IMR-90 (cell line): ENCODE measurements around the gene MMP8. TPM values are rescaled to one million over a fixed set of nuclear protein-coding genes. Genes with fewer than 3 reads are reported as not detected.
"Not testable (repeated sequence)": the region's sequence is repeated elsewhere in the genome, so short reads cannot be mapped to it uniquely, and the experiment has no call there.

Source experiments
- ATAC-seq: fragments of 200-7000 bp; cut with Tn5 transposase; 2 replicates; pipeline ENCODE4 v1.9.1; 2020; ENCODE audit warnings: low read depth, mild to moderate bottlenecking, moderate library complexity
- BruUV-seq: library from RNA; stranded (reverse); fragments of 400-500 nt; replicated peaks from 2 replicates; lab custom pipeline; 2021; lab: Mats Ljungman, UMichigan
- CTCF ChIA-PET: fragments of 300-600 bp; formaldehyde crosslinking; extraction: SDS; loops from one replicate; lab custom pipeline; 2021; ENCODE audit warnings: antibody characterized with exemption; lab: Yijun Ruan, JAX
- POLR2A ChIA-PET: fragments of 300-600 bp; sonication (Branson Sonifier 250); formaldehyde crosslinking; loops from one replicate; lab custom pipeline; 2022; ENCODE audit warnings: antibody characterized with exemption; ENCODE audit not compliant: unreplicated experiment; lab: Charles Lee
- DNase-seq: peaks from one replicate; pipeline ENCODE4 v3.0.0; 2013
- H2AFZ ChIP-seq: replicated peaks from 2 replicates; pipeline ENCODE3; 2013; ENCODE audit warnings: low read length, mild to moderate bottlenecking; ENCODE audit not compliant: poor library complexity
- H2AK5ac ChIP-seq: 2 replicates; pipeline ENCODE4 v1.6.1; 2013; ENCODE audit warnings: low read depth, low read length, inconsistent platforms
- H2AK9ac ChIP-seq: replicated peaks from 2 replicates; pipeline ENCODE3; 2013; ENCODE audit warnings: mild to moderate bottlenecking, low read depth, low read length, moderate library complexity; ENCODE audit not compliant: poor library complexity
- H2BK120ac ChIP-seq: 2 replicates; pipeline ENCODE4 v1.6.1; 2013; ENCODE audit warnings: low read depth, low read length, inconsistent platforms
- H2BK15ac ChIP-seq: 3 replicates; pipeline ENCODE4 v1.6.1; 2013; ENCODE audit warnings: low read depth, low read length, inconsistent platforms
- H2BK20ac ChIP-seq: 2 replicates; pipeline ENCODE4 v1.6.1; 2013; ENCODE audit warnings: low read depth, mild to moderate bottlenecking, inconsistent platforms, low read length, moderate library complexity
- H2BK5ac ChIP-seq: 2 replicates; pipeline ENCODE4 v1.6.1; 2013; ENCODE audit warnings: mild to moderate bottlenecking, low read depth, low read length, inconsistent platforms; ENCODE audit not compliant: poor library complexity, severe bottlenecking
- H3K14ac ChIP-seq: replicated peaks from 2 replicates; pipeline ENCODE4 v1.6.1; 2013; ENCODE audit warnings: low read depth, low read length, inconsistent platforms
- H3K18ac ChIP-seq: 2 replicates; pipeline ENCODE4 v1.6.1; 2013; ENCODE audit warnings: low read depth, low read length, control low read depth
- H3K23ac ChIP-seq: 2 replicates; pipeline ENCODE4 v1.6.1; 2013; ENCODE audit warnings: low read depth, low read length, inconsistent platforms
- H3K27ac ChIP-seq: 2 replicates; pipeline ENCODE4 v1.5.1; 2013; ENCODE audit warnings: mild to moderate bottlenecking, control low read depth, low read length; ENCODE audit not compliant: insufficient read depth
- H3K27me3 ChIP-seq: 2 replicates; pipeline ENCODE4 v1.6.1; 2013; ENCODE audit warnings: low read length; ENCODE audit not compliant: control insufficient read depth, insufficient read depth
- H3K36me3 ChIP-seq: 2 replicates; pipeline ENCODE4 v1.6.1; 2013; ENCODE audit warnings: low read length, mixed read lengths; ENCODE audit not compliant: control insufficient read depth, insufficient read depth
- H3K4ac ChIP-seq: 2 replicates; pipeline ENCODE4 v1.6.1; 2013; ENCODE audit warnings: low read depth, low read length, inconsistent platforms
- H3K4me1 ChIP-seq: 2 replicates; pipeline ENCODE4 v1.6.1; 2013; ENCODE audit warnings: low read length, mixed read lengths; ENCODE audit not compliant: control insufficient read depth, insufficient read depth
- H3K4me2 ChIP-seq: 2 replicates; pipeline ENCODE4 v1.6.1; 2013; ENCODE audit warnings: low read depth, mild to moderate bottlenecking, control low read depth, low read length, moderate library complexity
- H3K4me3 ChIP-seq: 2 replicates; pipeline ENCODE4 v1.5.1; 2013; ENCODE audit warnings: low read depth, mild to moderate bottlenecking, control low read depth, low read length, moderate library complexity; ENCODE audit not compliant: insufficient read depth
- H3K56ac ChIP-seq: 2 replicates; pipeline ENCODE4 v1.6.1; 2013; ENCODE audit warnings: low read length, inconsistent platforms; ENCODE audit not compliant: insufficient read depth; ENCODE audit errors: extremely low read depth
- H3K79me1 ChIP-seq, 2 experiments: 2 replicates each; pipeline ENCODE4 v1.6.1; 2013; ENCODE audit warnings: low read length in 2 of 2, inconsistent platforms in 1 of 2, low read depth in 1 of 2
- H3K9ac ChIP-seq: 2 replicates; pipeline ENCODE4 v1.6.1; 2013; ENCODE audit warnings: low read depth, low read length, control low read depth
- H3K9me1 ChIP-seq: 2 replicates; pipeline ENCODE4 v1.6.1; 2013; ENCODE audit warnings: low read length, inconsistent platforms; ENCODE audit not compliant: insufficient read depth
- H3K9me3 ChIP-seq: 2 replicates; pipeline ENCODE4 v1.6.1; 2013; ENCODE audit warnings: low read length; ENCODE audit not compliant: control insufficient read depth, insufficient read depth
- H4K20me1 ChIP-seq: 2 replicates; pipeline ENCODE4 v1.6.1; 2013; ENCODE audit warnings: low read length, inconsistent platforms; ENCODE audit not compliant: insufficient read depth
- H4K5ac ChIP-seq: 2 replicates; pipeline ENCODE4 v1.6.1; 2013; ENCODE audit warnings: mild to moderate bottlenecking, low read depth, low read length, control low read depth
- H4K8ac ChIP-seq, 2 experiments: 2 replicates each; pipeline ENCODE4 v1.6.1; 2013; ENCODE audit warnings: low read depth in 2 of 2, low read length in 2 of 2, control low read depth in 1 of 2, inconsistent platforms in 1 of 2
- H4K91ac ChIP-seq: 2 replicates; pipeline ENCODE4 v1.6.1; 2013; ENCODE audit warnings: low read depth, low read length, inconsistent platforms; ENCODE audit not compliant: insufficient read depth
- WGBS, 2 experiments: methylation state at CpG; one replicate each; pipeline versions ENCODE4 v1.1.5 to v1.1.7; 2013; ENCODE audit warnings: missing lambda C conversion rate in 2 of 2; ENCODE audit not compliant: insufficient read length in 1 of 2; ENCODE audit errors: extremely low coverage in 2 of 2; 5-methylcytosine and 5-hydroxymethylcytosine counted together
- dilution Hi-C: fragments of 300-500 bp; cut with HindIII; formaldehyde crosslinking; loops from one replicate; pipeline ENCODE4 v1.14.3; 2018; ENCODE audit warnings: low sequenced_read_pairs; ENCODE audit not compliant: unreplicated experiment
- in situ Hi-C: fragments of 300-500 bp; cut with MboI; formaldehyde crosslinking; loops from 3 replicates; pipeline ENCODE4 v1.14.3; 2019; ENCODE audit warnings: low sequenced_read_pairs, inconsistent platforms, mixed read lengths
- intact Hi-C: fragments of 100-400 bp; cut with micrococcal nuclease; formaldehyde crosslinking; loops from 2 replicates; pipeline ENCODE4 v1.10.0; 2022
- polyA plus RNA-seq, 3 experiments: library from polyadenylated mRNA; depleted of rRNA; stranded (reverse); fragments of >200 nt; gene quantifications; 2 replicates each; pipeline ENCODE4 v1.2.3, GENCODE V29; 2012; ENCODE audit warnings: low replicate concordance in 1 of 3
- total RNA-seq: library from RNA; depleted of rRNA; stranded (reverse); fragments of >200 nt; gene quantifications from 2 replicates; pipeline ENCODE4 v1.2.3, GENCODE V29; 2012

Gene MMP8
- total and polyA plus RNA-seq, 2 of the 4 experiments (the other 2 are of a cell fraction) = 0.05 to 0.18 TPM

DNA sequence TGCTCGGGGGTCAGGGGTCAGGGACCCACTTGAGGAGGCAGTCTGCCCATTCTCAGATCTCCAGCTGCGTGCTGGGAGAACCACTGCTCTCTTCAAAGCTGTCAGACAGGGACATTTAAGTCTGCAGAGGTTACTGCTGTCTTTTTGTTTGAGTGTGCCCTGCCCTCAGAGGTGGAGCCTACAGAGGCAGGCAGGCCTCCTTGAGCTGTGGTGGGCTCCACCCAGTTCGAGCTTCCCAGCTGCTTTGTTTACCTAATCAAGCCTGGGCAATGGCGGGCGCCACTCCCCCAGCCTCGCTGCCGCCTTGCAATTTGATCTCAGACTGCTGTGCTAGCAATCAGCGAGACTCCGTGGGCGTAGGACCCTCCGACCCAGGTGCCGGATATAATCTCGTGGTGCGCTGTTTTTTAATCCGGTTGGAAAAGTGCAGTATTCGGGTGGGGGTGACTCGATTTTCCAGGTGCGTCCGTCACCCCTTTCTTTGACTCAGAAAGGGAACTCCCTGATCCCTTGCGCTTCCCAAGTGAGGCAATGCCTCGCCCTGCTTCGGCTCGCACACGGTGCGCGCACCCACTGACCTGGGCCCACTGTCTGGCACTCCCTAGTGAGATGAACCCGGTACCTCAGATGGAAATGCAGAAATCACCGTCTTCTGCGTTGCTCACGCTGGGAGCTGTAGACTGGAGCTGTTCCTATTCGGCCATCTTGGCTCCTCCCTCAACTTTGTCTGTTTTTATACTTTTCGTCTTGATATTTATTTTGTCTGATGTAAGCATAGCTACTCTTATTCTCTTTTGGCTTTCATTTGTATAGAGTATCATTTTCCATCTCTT is 22.2 kb upstream of the MMP8 start:
- H3K4me1 ChIP-seq, H3K27me3 ChIP-seq, H3K79me1 ChIP-seq, H4K20me1 ChIP-seq, H2AK5ac ChIP-seq, H2BK15ac ChIP-seq, H4K8ac ChIP-seq, CTCF ChIA-PET, intact Hi-C loops, H3K23ac ChIP-seq, H2AFZ ChIP-seq, H2AK9ac ChIP-seq, H3K36me3 ChIP-seq, H3K56ac ChIP-seq, H3K9me3 ChIP-seq, H3K27ac ChIP-seq, H4K91ac ChIP-seq, H3K4ac ChIP-seq, H3K9me1 ChIP-seq, H2BK120ac ChIP-seq, H3K18ac ChIP-seq, in situ Hi-C loops, POLR2A ChIA-PET, H3K9ac ChIP-seq, H3K4me2 ChIP-seq, H4K5ac ChIP-seq, H2BK5ac ChIP-seq, H3K14ac ChIP-seq, DNase-seq, H2BK20ac ChIP-seq, dilution Hi-C loops, ATAC-seq, BruUV-seq, H3K4me3 ChIP-seq: not testable (repeated sequence)
- 80% methylated on average over 9 of the region's 32 CpGs; no CpG with 5 or more reads in 1 of the 2 experiments for WGBS, 2 experiments
